MM.1S (cell line): ENCODE data around the gene LMTK2.

Experiments
- DNase-seq: peaks from one replicate; pipeline ENCODE4 v3.0.0-alpha.2; 2015
- H2AFZ ChIP-seq: fragments of 300-600 bp; sonication (generic); 2 replicates; pipeline ENCODE4 v1.6.0; 2016; ENCODE audit warnings: antibody characterized with exemption, low read length
- H3F3A ChIP-seq: fragments of 300-600 bp; sonication (generic); 2 replicates; pipeline ENCODE4 v1.6.1; 2016; ENCODE audit warnings: mild to moderate bottlenecking, antibody characterized with exemption, low read length, moderate library complexity, mixed read lengths; ENCODE audit not compliant: insufficient read depth
- H3K27ac ChIP-seq: fragments of 300-600 bp; sonication (generic); 2 replicates; pipeline ENCODE4 v1.5.1; 2016; ENCODE audit warnings: mild to moderate bottlenecking, low read length
- H3K27me3 ChIP-seq: fragments of 300-600 bp; sonication (generic); replicated peaks from 2 replicates; pipeline ENCODE4 v1.6.0; 2016; ENCODE audit warnings: low read length; ENCODE audit not compliant: insufficient read depth
- H3K36me3 ChIP-seq: fragments of 300-600 bp; sonication (generic); replicated peaks from 2 replicates; pipeline ENCODE4 v1.6.1; 2016; ENCODE audit warnings: mild to moderate bottlenecking, low read length, mixed read lengths; ENCODE audit not compliant: insufficient read depth
- H3K4me1 ChIP-seq: fragments of 300-600 bp; sonication (generic); 2 replicates; pipeline ENCODE4 v1.6.1; 2016; ENCODE audit warnings: low read length, mixed read lengths
- H3K4me2 ChIP-seq: fragments of 300-600 bp; sonication (generic); 2 replicates; pipeline ENCODE4 v1.6.0; 2016; ENCODE audit warnings: low read depth, low read length
- H3K4me3 ChIP-seq: fragments of 300-600 bp; sonication (generic); 2 replicates; pipeline ENCODE4 v1.5.1; 2016; ENCODE audit warnings: low read length, mixed read lengths
- H3K79me2 ChIP-seq: fragments of 300-600 bp; sonication (generic); 2 replicates; pipeline ENCODE4 v1.6.1; 2016; ENCODE audit warnings: mixed run types, low read length, mixed read lengths
- H3K9ac ChIP-seq: fragments of 300-600 bp; sonication (generic); 2 replicates; pipeline ENCODE4 v1.6.1; 2016; ENCODE audit warnings: low read length, mixed read lengths
- H3K9me2 ChIP-seq: fragments of 300-600 bp; sonication (generic); replicated peaks from 2 replicates; pipeline ENCODE4 v1.6.1; 2016; ENCODE audit warnings: mild to moderate bottlenecking, low read length, mixed read lengths; ENCODE audit not compliant: insufficient read depth
- H3K9me3 ChIP-seq: fragments of 300-600 bp; sonication (generic); replicated peaks from 2 replicates; pipeline ENCODE4 v1.6.1; 2016; ENCODE audit warnings: mild to moderate bottlenecking, low read length, mixed read lengths; ENCODE audit not compliant: insufficient read depth
- H4K20me1 ChIP-seq: fragments of 300-600 bp; sonication (generic); 2 replicates; pipeline ENCODE4 v1.6.1; 2016; ENCODE audit warnings: mild to moderate bottlenecking, low read length, moderate library complexity, mixed read lengths; ENCODE audit not compliant: insufficient read depth
- EZH2 ChIP-seq: fragments of 300-600 bp; sonication (generic); optimal IDR thresholded peaks from 2 replicates; pipeline ENCODE3; 2017; ENCODE audit warnings: low read depth, mild to moderate bottlenecking, antibody characterized with exemption, low read length, mixed read lengths
- EZH2phosphoT487 ChIP-seq: fragments of 300-600 bp; sonication (generic); IDR thresholded peaks from 2 replicates; pipeline ENCODE4 v1.6.1; 2018; ENCODE audit warnings: antibody characterized with exemption, low read length
- TF ChIP-seq, protein P1 (sequence below): fragments of 300-600 bp; sonication (generic); IDR thresholded peaks from 2 replicates; pipeline ENCODE4 v1.5.1; 2016; ENCODE audit warnings: antibody characterized with exemption, low read length, mixed read lengths

Gene LMTK2

DNA sequence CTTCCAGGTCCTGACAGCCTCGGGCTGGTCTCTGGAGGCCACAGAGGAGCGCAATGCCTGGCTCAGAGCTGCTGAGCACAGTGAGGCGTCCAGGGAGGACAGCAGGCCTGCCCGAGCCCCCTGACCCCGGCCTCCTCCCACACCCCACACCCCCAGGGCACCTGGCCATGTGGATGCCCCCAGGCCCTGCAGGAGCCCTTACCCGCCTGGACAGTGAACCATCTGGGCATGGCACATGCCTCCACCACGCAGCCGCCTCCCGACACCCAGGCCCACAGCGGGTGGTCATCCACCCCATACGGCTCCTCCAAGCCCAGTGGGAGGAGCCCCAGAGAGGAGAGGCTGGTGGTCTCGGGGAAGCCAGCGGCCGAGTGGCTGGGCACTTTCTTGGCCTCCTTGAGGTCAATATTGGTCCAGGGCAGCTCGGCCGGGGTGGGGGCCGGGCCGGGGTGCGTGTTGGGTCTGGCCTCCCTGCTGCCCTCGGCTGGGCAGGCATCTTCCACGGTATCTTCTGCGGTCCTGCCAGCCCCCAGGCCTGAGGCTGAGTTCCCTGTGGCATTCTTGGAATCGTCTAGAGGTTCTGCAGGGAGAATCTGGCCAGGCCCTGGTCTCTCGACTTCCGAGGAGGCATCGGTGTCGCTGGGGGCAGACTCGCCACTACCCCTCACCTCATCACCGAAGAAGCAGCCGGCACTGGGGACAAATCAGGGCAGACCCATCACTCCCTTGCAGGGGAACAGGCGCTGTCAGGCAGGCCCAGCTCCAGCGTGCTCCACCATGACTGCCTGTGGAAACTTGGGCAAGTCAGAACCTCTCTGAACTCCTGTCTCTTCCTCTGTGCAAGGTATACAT is 126.8 kb downstream of the LMTK2 start:
- H3K9ac ChIP-seq: no peak overlapping the region
- H3K4me1 ChIP-seq: no peaks in the 10 kb centered on the region
- no peaks in the 10 kb centered on the region for H4K20me1 ChIP-seq
- TF ChIP-seq EZH2 (no peak), EZH2phosphoT487 (no peak)
- TF ChIP-seq, protein P1, sequence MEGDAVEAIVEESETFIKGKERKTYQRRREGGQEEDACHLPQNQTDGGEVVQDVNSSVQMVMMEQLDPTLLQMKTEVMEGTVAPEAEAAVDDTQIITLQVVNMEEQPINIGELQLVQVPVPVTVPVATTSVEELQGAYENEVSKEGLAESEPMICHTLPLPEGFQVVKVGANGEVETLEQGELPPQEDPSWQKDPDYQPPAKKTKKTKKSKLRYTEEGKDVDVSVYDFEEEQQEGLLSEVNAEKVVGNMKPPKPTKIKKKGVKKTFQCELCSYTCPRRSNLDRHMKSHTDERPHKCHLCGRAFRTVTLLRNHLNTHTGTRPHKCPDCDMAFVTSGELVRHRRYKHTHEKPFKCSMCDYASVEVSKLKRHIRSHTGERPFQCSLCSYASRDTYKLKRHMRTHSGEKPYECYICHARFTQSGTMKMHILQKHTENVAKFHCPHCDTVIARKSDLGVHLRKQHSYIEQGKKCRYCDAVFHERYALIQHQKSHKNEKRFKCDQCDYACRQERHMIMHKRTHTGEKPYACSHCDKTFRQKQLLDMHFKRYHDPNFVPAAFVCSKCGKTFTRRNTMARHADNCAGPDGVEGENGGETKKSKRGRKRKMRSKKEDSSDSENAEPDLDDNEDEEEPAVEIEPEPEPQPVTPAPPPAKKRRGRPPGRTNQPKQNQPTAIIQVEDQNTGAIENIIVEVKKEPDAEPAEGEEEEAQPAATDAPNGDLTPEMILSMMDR: no peak
- no peaks in the 10 kb centered on the region for H3F3A ChIP-seq
- DNase-seq: no peak
- H3K79me2 ChIP-seq: no peaks in the 10 kb centered on the region
- no peaks in the 10 kb centered on the region for H3K36me3 ChIP-seq
- H2AFZ ChIP-seq: no peak overlapping the region
- no peaks in the 10 kb centered on the region for H3K9me3 ChIP-seq
- H3K4me3 ChIP-seq: no peak overlapping the region
- no peaks in the 10 kb centered on the region for H3K27me3 ChIP-seq
- no peak overlapping the region for H3K27ac ChIP-seq
- H3K4me2 ChIP-seq: no peak overlapping the region
- no peaks in the 10 kb centered on the region for H3K9me2 ChIP-seq

DNA sequence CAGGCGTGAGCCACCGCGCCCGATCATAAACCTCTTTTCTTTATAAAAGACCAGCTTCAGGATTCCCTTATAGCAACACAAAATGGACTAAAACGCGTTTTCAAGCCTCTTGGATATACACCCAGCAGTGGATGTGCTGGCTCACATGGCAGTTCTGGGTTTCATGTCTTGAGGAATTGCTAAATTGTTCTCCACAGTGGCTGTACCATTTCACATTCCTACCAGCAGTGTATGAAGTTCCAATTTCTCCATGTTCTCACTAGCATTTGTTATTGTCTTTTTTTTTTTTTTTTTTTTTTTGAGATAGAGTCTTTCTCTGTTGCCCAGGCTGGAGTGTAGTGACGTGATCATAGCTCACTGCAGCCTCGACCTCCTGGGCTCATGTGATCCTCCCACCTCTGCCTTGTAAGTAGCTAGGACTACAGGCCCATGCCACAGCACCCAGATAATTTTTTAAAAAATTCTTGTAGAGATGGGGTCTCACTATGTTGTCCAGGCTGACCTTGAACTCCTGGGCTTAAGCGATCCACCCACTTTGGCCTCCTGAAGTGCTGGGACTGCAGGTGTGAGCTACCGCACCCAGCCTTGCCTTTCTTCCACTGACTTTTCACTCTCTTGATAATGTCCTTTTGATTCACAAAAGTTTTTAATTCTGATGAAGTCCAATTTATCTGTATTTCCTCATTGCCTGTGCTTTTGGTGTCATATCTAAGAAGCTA is 127.9 kb downstream of the LMTK2 start:
- Histone ChIP-seq H3K4me1 (no peaks in the 10 kb centered on the region), H3K79me2 (no peaks in the 10 kb centered on the region), H3K9ac (no peak overlapping the region), H3K27me3 (no peaks in the 10 kb centered on the region), H3K9me3 (no peaks in the 10 kb centered on the region), H3K27ac (no peak overlapping the region), H3K36me3 (no peaks in the 10 kb centered on the region), H3K4me3 (no peak overlapping the region), H3K9me2 (no peaks in the 10 kb centered on the region), H2AFZ (no peak overlapping the region), H3F3A (no peaks in the 10 kb centered on the region), H3K4me2 (no peak overlapping the region), H4K20me1 (no peaks in the 10 kb centered on the region)
- no peak for DNase-seq
- TF ChIP-seq EZH2phosphoT487: no peak
- TF ChIP-seq EZH2: no peak
- TF ChIP-seq, protein P1: no peak

DNA sequence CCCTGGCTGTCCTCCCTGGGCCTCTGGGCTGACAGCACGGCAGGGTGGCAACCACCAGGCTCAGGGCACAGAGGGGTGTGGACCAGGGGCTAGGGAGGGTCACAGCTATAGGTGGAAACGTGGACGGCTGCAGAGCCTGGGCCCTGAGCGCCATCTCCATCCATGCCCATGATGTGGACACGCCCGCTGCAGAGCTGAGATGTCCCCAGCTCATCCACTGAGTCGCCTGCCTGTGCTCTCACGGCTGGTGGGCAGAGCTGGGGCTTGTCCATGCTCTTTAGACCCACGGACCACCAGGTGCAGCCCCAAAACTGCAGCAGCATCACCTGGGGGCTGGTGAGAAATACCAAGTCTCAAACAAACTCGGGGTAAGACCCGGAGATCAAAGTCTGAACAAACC is 129.2 kb downstream of the LMTK2 start:
- TF ChIP-seq EZH2: no peak
- TF ChIP-seq EZH2phosphoT487: no peak
- TF ChIP-seq, protein P1: no peak
- H4K20me1 ChIP-seq: no peaks in the 10 kb centered on the region

More for the DNA sequence above, 129.2 kb downstream of the LMTK2 start:
- Histone ChIP-seq H2AFZ (no peak overlapping the region), H3K27ac (no peak overlapping the region), H3K4me1 (no peaks in the 10 kb centered on the region), H3K9ac (no peak overlapping the region), H3K4me3 (no peak overlapping the region), H3K9me2 (no peaks in the 10 kb centered on the region), H3F3A (no peaks in the 10 kb centered on the region), H3K9me3 (no peaks in the 10 kb centered on the region), H3K36me3 (no peaks in the 10 kb centered on the region), H3K79me2 (no peaks in the 10 kb centered on the region), H3K4me2 (no peak overlapping the region), H3K27me3 (no peaks in the 10 kb centered on the region)
- DNase-seq: no peak
